ENCODE results near the gene IRAK1. TPM values are rescaled to one million over a fixed set of nuclear protein-coding genes. Genes with fewer than 3 reads are reported as not detected.

IRAK1 gene
- total and polyA plus RNA-seq, 12 donors = 18.2 to 59.0 (median 27.1) TPM

GRCh38 chrX:153972368-153973126, 47.2 kb downstream of the IRAK1 start, which contains the start of gene TMEM187:
TMEM187 (plus strand) TSS chrX:153972754; CDS start chrX:153982063, 9,309 bp downstream.
- Histone ChIP-seq H3K36me3 (no peaks in the 10 kb centered on the region), H3K27ac (peak within 1 kb of the TSS; percentile 93 to 100 (median 100)), H3K9me3 (no peaks in the 10 kb centered on the region), H3K4me1 (peaks cover 5 to 47% (median 37%) of the 10 kb centered on the region in 9 donors), H3K27me3 (peaks cover 0 to 32% (median 0%) of the 10 kb centered on the region in 7 donors), H3K4me3 (peak within 1 kb of the TSS; percentile 47 to 92 (median 83))
- intact Hi-C loops (cut with DNase I) = no loop called here
- ATAC-seq (peak; percentile 36 to 73 (median 57)), DNase-seq (peak; percentile 80 to 84)
- WGBS, 2 donors = 0% methylated on average over 43 to 62 of the region's 103 CpGs
- no peak for TF ChIP-seq CTCF (IDR thresholded peaks at IDR 0.05)

GRCh38 chrX:153971450-153972367, 48.0 kb downstream of the IRAK1 start, which contains the start of gene HCFC1:
HCFC1 (minus strand) TSS chrX:153971818; CDS start chrX:153970840, 978 bp downstream.
- no peak for TF ChIP-seq CTCF (IDR thresholded peaks at IDR 0.05)
- no peaks in the 10 kb centered on the region for H3K36me3 ChIP-seq
- intact Hi-C loops (cut with DNase I) = no loop called here
- ATAC-seq (peak; percentile 70 to 83 (median 77)), DNase-seq (peak; percentile 90 to 92)
- no peaks in the 10 kb centered on the region for H3K9me3 ChIP-seq
- peaks cover 0 to 28% (median 0%) of the 10 kb centered on the region in 7 donors for H3K27me3 ChIP-seq
- H3K27ac ChIP-seq = peak within 1 kb of the TSS; percentile 93 to 100 (median 100)
- H3K4me3 ChIP-seq = peak within 1 kb of the TSS; percentile 47 to 92 (median 83)
- 0% methylated on average over 62 to 87 of the region's 96 CpGs for WGBS, 2 donors
- peaks cover 5 to 55% (median 46%) of the 10 kb centered on the region in 9 donors for H3K4me1 ChIP-seq

- WGBS, 2 donors = 0 to 1% methylated on average over 33 to 34 of the region's 34 CpGs
- peaks cover 0 to 24% (median 0%) of the 10 kb centered on the region in 7 donors for H3K27me3 ChIP-seq
- intact Hi-C loops (cut with DNase I) = no loop called here
- ATAC-seq (peak; percentile 71 to 87 (median 82)), DNase-seq (peak; percentile 88 to 89)
- H3K4me1 ChIP-seq = peaks cover 8 to 62% (median 52%) of the 10 kb centered on the region in 9 donors
- TF ChIP-seq CTCF (IDR thresholded peaks at IDR 0.05) = no peak
- H3K9me3 ChIP-seq = no peaks in the 10 kb centered on the region
- H3K27ac ChIP-seq = peak overlapping the region; percentile 93 to 100 (median 100)
- peak overlapping the region; percentile 47 to 92 (median 83) for H3K4me3 ChIP-seq
- H3K36me3 ChIP-seq = no peaks in the 10 kb centered on the region
Observed at GRCh38 chrX:153971124-153971449, 48.6 kb downstream of the IRAK1 start.

All from heart right ventricle (tissue), 16 donors.